Prostate gland (tissue), 2 donors: ENCODE data around the gene DENND4A.

Experiments used
- CTCF ChIP-seq, 4 experiments: fragments of 200-600 bp in 2 of 4; fragments of 450-650 bp in 2 of 4; sonication (generic) in 2 of 4; IDR thresholded peaks; 1 replicate in 3 of 4; 2 replicates in 1 of 4; pipeline ENCODE4 v1.5.1; 2016 to 2019; ENCODE audit warnings: antibody characterized with exemption in 4 of 4, mild to moderate bottlenecking in 2 of 4, moderate library complexity in 2 of 4
- POLR2A ChIP-seq: fragments of 450-650 bp; IDR thresholded peaks from one replicate; pipeline ENCODE4 v1.6.1; 2016; ENCODE audit warnings: antibody characterized with exemption, mild to moderate bottlenecking

DNA sequence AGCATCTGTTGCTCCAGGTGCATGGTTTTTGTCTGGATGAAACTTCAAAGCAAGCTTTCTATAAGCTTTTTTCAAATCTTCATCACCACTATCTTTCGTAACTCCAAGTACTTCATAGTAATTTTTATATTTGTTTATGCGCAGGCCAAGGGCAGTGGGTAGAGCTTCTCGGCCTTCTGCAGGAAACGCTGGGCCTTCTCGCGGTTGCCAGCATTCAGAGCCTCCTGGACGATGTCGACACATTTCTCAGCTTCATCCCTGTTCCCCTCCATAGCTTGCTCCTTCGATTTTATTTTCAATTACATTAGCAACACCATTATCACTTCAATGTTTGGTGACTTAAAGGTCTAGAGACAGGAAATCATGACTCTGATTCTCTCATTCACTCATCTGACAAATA, 20.2 kb downstream of the DENND4A start:
- TF ChIP-seq CTCF (IDR thresholded peaks at IDR 0.05) (no peak), POLR2A (no peak)
